ENCODE measurements around the gene SIX4.
"Not testable (repeated sequence)": the region's sequence is repeated elsewhere in the genome, so short reads cannot be mapped to it uniquely, and the experiment has no call there.

The SIX4 gene

DNA sequence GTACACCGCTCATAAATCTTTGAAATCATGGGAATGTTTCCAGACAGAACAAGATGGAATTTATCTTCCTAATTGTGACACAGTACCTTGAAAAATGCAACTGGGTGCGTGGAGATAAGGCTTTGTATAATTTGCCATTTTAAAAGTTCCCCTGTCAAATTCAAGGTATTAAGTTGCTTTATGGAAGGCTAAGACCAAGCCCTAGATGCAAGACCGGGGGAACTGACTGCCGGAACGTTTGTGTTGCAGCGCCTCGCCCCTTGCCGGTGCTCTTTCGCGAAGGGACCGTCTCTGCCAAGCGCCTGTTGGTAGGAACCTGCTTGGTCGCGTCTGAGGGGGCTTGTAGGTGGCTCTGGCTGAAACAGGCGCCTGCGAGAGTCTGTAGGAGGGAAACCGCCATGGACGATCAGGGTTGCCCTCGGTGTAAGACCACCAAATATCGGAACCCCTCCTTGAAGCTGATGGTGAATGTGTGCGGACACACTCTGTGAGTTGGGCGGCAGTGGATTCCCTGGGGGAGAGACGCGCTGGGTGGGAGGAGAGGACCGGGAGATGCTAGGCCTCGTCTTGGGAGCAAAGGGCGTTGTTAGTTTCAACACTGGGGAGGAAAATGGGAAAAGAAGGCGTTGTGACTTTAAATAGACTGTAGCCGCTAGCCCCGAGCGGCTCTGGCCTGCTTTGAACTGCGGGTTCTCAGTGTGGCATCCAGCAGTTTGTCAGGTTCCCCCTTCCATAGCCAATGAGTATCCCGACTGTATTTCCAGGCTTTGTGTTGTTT lies 10.5 kb upstream of the SIX4 start, which contains the start of gene MNAT1:
MNAT1 (plus strand) TSS at position 297 of the 778 bp plus-strand sequence; CDS start at position 399, 102 bp downstream.
- TF ChIP-seq CTCF (conservative IDR thresholded peaks at IDR 0.05) = no peak
- peak; percentile 79 for TF ChIP-seq ZFX (IDR thresholded peaks at IDR 0.05)
- peak within 1 kb of the TSS; percentile 69 for H3K27ac ChIP-seq

DNA sequence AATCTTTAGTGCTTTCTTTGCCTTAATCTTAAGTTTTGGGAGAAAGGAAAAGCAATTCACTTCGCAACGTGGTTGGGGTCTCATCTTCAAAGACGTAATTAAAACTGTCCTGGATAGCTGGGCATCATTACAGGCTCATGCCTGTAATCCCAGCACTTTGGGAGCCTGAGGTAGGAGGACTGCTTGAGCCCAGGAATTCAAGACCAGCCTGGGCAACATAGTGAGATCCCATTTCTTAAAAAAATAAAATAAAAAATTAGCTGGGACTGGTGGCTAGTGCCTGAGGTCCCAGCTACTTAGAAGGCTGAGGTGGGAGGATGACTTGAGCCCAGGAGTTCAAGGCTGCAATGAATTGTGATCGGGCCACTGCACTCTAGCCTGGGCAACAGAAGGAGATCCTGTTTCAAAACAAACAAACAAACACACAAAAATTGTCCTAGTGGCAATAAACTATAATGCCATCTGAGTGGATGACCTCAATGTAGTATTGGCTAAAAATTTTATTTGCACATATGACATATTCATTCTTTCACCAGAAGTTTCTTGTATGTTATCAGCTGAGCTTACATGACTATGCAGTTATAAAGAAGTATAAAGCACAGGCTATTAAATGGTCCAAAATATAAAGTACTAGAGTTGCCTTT lies 8.8 kb upstream of the SIX4 start:
- no peak for TF ChIP-seq ZFX (IDR thresholded peaks at IDR 0.05)
- TF ChIP-seq CTCF (conservative IDR thresholded peaks at IDR 0.05) = no peak; the same call in 1 of the 2 replicates
- H3K27ac ChIP-seq = no peak overlapping the region

- H3K27ac ChIP-seq = not testable (repeated sequence)
Measured at GRCh38 chr14:60731291-60731690, 7.1 kb upstream of the SIX4 start.

DNA sequence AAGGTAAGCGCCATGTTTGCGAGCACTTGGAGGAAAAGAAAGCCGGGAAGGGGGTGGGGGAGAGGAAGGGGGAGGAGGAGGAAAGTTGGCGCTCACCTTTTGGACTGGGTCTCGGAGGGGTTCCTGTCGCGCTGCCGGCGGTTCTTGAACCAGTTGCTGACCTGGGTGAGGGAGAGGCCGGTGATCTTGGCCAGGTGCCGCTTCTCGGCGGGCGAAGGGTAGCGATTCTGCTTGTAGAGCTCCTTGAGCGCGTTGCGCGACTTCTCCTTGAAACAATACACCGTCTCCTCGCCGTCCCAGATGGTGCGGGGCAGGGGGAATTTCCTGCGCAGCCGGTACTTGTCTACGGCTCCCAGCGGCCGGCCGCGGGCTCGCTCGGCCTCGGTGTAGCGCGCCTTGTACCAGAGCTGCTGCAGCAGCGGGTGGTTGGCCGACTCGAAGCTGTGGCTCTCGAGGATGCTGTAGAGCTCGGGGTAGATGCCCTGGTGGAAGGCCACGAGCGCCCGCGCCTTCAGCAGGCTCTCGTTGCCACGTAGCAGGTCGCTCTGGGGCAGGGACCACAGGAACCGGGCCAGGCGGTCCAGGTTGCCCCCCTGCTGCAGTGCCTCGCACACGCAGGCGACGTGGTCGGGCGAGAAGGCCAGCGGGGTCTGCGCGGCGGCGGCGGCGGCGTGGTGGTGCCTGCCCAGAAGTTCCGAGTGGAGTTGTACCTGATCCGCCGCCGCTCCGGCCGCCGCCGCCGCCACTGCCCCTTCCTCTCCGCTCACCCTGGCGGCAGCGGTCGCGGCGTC lies 840 bp downstream of the SIX4 start:
- peak overlapping the region; percentile 97 for H3K27ac ChIP-seq
- TF ChIP-seq ZFX (IDR thresholded peaks at IDR 0.05) (peak; percentile 60), CTCF (conservative IDR thresholded peaks at IDR 0.05) (no peak; the same call in 1 of the 2 replicates)

DNA sequence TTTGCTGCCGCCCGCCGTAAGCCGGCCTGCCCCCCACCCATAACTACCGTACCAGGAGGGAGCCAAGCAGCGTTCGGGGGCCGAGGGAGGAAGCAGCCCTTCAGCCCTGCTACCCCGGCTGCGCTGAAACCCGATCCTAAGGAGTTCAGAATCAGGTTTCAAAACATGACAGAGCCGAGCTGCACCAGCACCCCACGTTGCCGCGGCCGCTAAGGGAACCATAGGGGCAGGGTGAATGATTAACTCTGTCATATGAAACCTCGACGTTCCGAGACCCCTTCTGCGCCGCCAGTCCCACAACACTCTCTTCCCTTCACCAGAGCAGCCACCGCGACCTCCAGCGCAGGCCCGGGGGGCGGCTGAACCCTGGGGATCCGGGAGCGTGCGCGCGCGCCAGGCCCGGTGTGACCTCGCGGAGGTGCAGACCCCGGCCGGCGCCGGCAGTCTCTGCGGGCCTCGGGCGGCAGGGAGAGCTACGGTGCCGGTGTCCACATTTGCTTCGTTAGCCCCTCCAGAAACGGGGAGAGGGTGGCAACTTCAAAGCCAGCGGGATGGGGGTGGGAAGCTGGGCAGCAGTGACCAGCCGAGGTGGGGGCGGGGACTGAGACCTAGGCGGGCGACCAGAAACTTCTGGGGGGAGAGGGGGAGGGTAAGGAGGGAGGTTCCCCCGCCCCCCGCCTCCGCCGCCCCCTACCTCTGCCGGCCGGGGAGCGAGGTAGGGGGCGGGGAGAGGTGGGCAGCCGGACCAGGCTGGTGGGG lies 1.6 kb downstream of the SIX4 start:
- TF ChIP-seq ZFX (IDR thresholded peaks at IDR 0.05) (no peak), CTCF (conservative IDR thresholded peaks at IDR 0.05) (no peak)

DNA sequence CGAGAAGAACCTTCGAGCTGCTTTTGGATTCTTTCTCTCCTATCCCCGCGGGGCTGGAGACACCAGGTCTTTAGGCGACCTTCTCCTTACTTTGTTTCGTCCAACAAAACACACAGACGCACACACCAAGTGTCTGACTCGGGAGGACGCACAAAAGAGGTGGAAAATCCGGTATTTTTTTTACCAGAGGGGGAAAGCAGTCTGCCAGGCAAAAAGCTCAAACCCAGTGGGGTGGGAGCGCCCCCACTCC lies 2.1 kb downstream of the SIX4 start:
- TF ChIP-seq CTCF (conservative IDR thresholded peaks at IDR 0.05) (no peak), ZFX (IDR thresholded peaks at IDR 0.05) (no peak)
- peak overlapping the region; percentile 97 for H3K27ac ChIP-seq

More for the DNA sequence above, 1.6 kb downstream of the SIX4 start:
- H3K27ac ChIP-seq = peak overlapping the region; percentile 97

DNA sequence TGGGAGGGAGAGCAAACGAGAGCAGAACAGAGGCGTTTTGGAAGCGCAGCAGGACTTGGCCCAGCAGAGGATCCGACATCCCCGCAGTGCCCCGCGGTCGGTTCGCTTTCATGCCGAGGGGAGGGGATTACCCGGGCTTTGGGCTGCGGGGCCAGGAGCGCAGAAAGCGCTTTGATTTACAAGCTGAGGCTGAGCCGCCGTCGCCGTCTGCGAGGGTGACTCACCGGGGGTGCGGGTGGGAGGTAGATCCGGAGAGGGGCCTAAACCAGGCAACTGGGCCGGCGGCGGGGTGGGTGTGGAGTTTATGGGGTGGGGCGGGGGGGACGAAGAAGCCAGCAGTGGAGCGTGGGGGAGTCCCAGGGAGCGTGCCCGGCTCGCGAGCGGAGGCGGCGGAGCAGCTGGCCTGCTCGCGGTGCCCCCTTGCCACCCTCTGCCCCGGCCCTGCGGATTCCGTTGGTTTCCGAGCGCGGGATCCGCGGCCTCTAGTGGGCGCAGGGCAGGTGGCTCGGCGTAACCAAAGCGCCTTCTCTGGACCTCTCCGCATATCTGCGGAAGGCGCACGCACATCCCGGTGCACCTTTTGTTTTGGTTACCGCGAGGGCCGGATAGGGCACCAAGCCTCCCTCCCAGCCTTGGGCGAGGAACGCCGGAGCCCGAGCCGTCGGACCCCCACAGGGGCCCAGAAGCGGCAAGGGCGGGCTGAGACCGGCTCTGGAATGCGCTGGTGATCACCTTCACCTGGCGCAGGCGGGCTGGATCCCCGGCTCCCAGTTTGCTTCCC lies 2.6 kb downstream of the SIX4 start:
- TF ChIP-seq ZFX (IDR thresholded peaks at IDR 0.05) = no peak
- peak; percentile 28 for TF ChIP-seq CTCF (conservative IDR thresholded peaks at IDR 0.05)
- H3K27ac ChIP-seq = peak overlapping the region; percentile 97

Data from C4-2B (cell line).